Measurements from ENCODE around the gene TBCD.
"Not testable (repeated sequence)": the region's sequence is repeated elsewhere in the genome, so short reads cannot be mapped to it uniquely, and the experiment has no call there.

GRCh38 chr17:82989051-82989450 lies 237.2 kb downstream of the TBCD start:
- TF ChIP-seq ZNF146 (tag by site-specific recombination; IDR thresholded peaks at IDR 0.05); ZBTB10 (tag by site-specific recombination; IDR thresholded peaks at IDR 0.05); SP3 (tag by site-specific recombination; IDR thresholded peaks at IDR 0.05); CTCF (tag by site-specific recombination; IDR thresholded peaks at IDR 0.05); ZBTB8A (tag by site-specific recombination; IDR thresholded peaks at IDR 0.05); REST (tag by site-specific recombination; IDR thresholded peaks at IDR 0.05); ZNF433 (tag by site-specific recombination; IDR thresholded peaks at IDR 0.05; ENCODE audit: low read depth); ZNF76 (tag by site-specific recombination; IDR thresholded peaks at IDR 0.05; ENCODE audit: borderline replicate concordance, low read depth): not testable (repeated sequence)

Measured in HEK293 (cell line).